Pancreas (tissue), 10 donors: Measurements from ENCODE around the gene ZNF341. TPM values are rescaled to one million over a fixed set of nuclear protein-coding genes. Genes with fewer than 3 reads are reported as not detected.

Experiments
- ATAC-seq, 4 donors: fragments of 200-7000 bp; cut with Tn5 transposase; one replicate each; pipeline versions ENCODE4 v1.8.0 to v1.9.1; 2020; ENCODE audit warnings: mild to moderate bottlenecking in 4 of 4, moderate library complexity in 4 of 4
- DNase-seq, 6 donors: peaks; one replicate each; pipeline ENCODE4 v3.0.0-alpha.2; 2020
- FAIRE-seq: peaks from 2 replicates; lab custom pipeline; 2012; peaks lifted over from hg19 to GRCh38; lab: Jason Lieb, UNC
- H3K27ac ChIP-seq, 4 donors: fragments of 200-600 bp; sonication (generic); 1 replicate in 3 of 4; 2 replicates in 1 of 4; pipeline versions ENCODE4 v1.5.0 to v1.8.0; 2020
- H3K27me3 ChIP-seq, 4 donors: fragments of 200-600 bp; one replicate each; pipeline ENCODE4 v1.8.0; 2021
- H3K36me3 ChIP-seq, 3 donors: fragments of 200-600 bp; sonication (generic) in 1 of 3; one replicate each; pipeline versions ENCODE4 v1.5.0 to v1.8.0; 2020 to 2021
- H3K4me1 ChIP-seq, 3 donors: fragments of 200-600 bp; one replicate each; pipeline ENCODE4 v1.8.0; 2021
- H3K4me3 ChIP-seq, 4 donors: fragments of 200-600 bp; sonication (generic) in 2 of 4; one replicate each; pipeline versions ENCODE4 v1.5.0 to v1.8.0; 2020 to 2021
- H3K9me3 ChIP-seq, 4 donors: fragments of 200-600 bp; one replicate each; pipeline ENCODE4 v1.8.0; 2021
- WGBS, 2 donors: extraction: QIAGEN DNeasy Blood & Tissue Kit; methylation state at CpG; one replicate each; pipeline ENCODE4 v1.1.7; 2013; 5-methylcytosine and 5-hydroxymethylcytosine counted together
- intact Hi-C, 3 donors: fragments of 100-400 bp; cut with DNase I; formaldehyde crosslinking; loops; one replicate each; pipeline versions ENCODE4 v1.11.1 to v1.14.2; 2022
- polyA plus RNA-seq, 2 donors: library from polyadenylated mRNA; stranded (reverse); fragments of 200-250 nt; gene quantifications; one replicate each; pipeline ENCODE4 v1.2.3, GENCODE V29; 2013
- total RNA-seq, 6 donors: library from RNA; stranded (reverse); fragmentation: NEBNext Ultra II Directional in 4 of 6; extraction: Animal tissue kit (Norgen Biotek cat#: 25700) in 4 of 6; gene quantifications; one replicate each; pipeline versions ENCODE4 v1.2.1 to v1.2.4, GENCODE V29; 2021 to 2023
- TF ChIP-seq, protein P1 (sequence below), 4 donors: fragments of 200-600 bp; sonication (generic) in 3 of 4; IDR thresholded peaks; one replicate each; pipeline versions ENCODE4 v1.5.0 to v1.8.0; 2021; ENCODE audit warnings: antibody characterized with exemption in 4 of 4
- donor health status: healthy with polysubstance abuse.
- donor health status: DM: no; HTN: no; CAD: no; lungs with moderate emphysema.
- donor health status: DM: no; HTN: no; CAD: no.
- donor health status: control.
- donor health status: control.
- donor health status: Bipolar disorder and iron deficiency.
- donor health status: DM: yes; HTN: yes; CAD: no.
- donor health status: DM: no; HTN: no; CAD: no.
- donor health status: DM: no; HTN: no; CAD: no.
- donor health status: DM: yes; HTN: yes; CAD: no.

The ZNF341 gene
- total and polyA plus RNA-seq, 8 donors: 1.1 to 5.7 (median 1.6) TPM

DNA sequence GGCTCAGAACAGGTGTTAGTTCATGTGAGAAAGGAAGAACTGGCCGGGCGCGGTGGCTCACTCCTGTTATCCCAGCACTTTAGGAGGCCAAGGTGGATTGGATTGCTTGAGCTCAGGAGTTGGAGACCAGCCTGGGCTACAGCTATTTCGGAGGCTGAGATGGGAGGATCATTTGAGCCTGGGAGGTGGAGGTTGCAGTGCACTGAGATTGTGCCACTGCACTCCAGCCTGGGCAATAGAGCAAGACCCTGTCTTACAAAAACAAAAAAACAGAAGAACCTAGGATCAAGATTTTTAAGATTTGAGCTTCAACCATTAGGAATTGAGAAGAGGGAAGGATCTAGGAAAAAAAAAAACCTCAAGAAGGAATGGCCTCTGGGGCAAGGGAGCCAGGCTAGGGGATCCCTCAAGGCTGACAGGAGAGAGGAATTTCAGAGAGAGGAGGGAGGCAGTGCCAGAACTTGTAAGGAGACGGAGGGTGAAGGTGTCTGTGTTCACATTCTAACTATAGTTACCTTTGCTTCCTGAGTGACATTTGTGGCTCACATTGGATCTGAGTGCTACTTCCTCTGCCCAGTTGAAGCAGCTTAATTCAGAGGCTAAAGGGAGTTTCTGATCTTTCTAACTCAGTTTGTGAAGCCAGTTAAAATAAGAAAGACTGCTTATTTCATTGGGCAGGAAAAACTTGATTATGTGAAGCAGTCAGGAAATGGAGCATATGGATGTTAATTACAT, 105.5 kb downstream of the ZNF341 start:
- H3K27me3 ChIP-seq: no peaks in the 10 kb centered on the region
- no peak overlapping the region for H3K27ac ChIP-seq
- TF ChIP-seq, protein P1, sequence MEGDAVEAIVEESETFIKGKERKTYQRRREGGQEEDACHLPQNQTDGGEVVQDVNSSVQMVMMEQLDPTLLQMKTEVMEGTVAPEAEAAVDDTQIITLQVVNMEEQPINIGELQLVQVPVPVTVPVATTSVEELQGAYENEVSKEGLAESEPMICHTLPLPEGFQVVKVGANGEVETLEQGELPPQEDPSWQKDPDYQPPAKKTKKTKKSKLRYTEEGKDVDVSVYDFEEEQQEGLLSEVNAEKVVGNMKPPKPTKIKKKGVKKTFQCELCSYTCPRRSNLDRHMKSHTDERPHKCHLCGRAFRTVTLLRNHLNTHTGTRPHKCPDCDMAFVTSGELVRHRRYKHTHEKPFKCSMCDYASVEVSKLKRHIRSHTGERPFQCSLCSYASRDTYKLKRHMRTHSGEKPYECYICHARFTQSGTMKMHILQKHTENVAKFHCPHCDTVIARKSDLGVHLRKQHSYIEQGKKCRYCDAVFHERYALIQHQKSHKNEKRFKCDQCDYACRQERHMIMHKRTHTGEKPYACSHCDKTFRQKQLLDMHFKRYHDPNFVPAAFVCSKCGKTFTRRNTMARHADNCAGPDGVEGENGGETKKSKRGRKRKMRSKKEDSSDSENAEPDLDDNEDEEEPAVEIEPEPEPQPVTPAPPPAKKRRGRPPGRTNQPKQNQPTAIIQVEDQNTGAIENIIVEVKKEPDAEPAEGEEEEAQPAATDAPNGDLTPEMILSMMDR (IDR thresholded peaks at IDR 0.05): no peak
- H3K4me3 ChIP-seq: no peak overlapping the region
- intact Hi-C loops: no loop called here
- no peaks in the 10 kb centered on the region for H3K9me3 ChIP-seq
- 87 to 88% methylated on average over 5 of the region's 5 CpGs for WGBS, 2 donors
- peaks cover 41 to 52% (median 51%) of the 10 kb centered on the region in 3 donors for H3K4me1 ChIP-seq
- DNase-seq (no peak), FAIRE-seq (no peak), ATAC-seq (no peak)
- H3K36me3 ChIP-seq: no peaks in the 10 kb centered on the region

DNA sequence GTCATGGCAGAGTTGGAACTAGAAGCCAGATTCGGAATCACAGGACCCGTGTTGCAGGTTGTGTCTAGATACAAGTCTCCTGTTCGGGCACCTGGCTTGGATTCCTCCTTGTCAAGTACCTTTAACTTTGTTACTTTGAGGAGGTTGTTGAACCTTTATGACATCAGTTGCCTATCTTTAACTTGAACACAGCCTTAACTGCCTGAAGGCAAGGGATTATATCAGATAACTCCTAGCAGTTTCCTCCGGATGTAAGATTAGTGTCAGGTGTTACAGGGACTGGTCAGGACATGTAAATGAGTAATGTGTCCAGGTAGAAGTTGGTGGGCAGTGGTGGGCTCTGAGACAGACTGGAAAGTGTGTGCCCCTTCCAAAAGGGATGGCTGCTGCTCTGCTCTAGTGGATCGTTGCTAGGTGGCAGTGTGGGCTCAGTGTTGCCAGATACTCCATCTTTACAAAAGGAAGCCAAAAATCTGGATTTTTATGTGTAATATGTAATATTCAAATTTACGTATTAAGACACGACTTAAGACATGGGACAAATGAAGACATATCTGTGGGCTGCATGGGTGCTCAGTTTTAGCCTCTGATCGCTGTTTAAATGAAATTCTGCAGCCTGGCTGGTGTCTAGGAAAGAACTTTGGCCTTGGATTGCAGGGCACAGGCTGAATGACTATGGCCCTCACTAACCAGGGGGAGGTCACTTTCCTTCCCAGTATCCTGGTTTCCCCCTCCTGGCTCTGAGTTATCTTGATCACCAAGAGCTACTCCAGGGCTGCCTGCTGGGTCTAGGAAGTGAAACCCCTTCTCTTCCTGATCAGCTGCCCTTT, 106.5 kb downstream of the ZNF341 start:
- intact Hi-C loops: no loop called here
- no peaks in the 10 kb centered on the region for H3K9me3 ChIP-seq
- 60 to 62% methylated on average over 8 of the region's 8 CpGs for WGBS, 2 donors
- peak overlapping the region in 2 of 4 donors; percentile 4 to 19 for H3K27ac ChIP-seq
- H3K27me3 ChIP-seq: no peaks in the 10 kb centered on the region
- peak in 1 of 4 donors; percentile 24 for ATAC-seq
- DNase-seq: no peak
- TF ChIP-seq, protein P1 (IDR thresholded peaks at IDR 0.05): no peak
- no peak overlapping the region for H3K4me3 ChIP-seq
- no peaks in the 10 kb centered on the region for H3K36me3 ChIP-seq
- peaks cover 41 to 50% (median 48%) of the 10 kb centered on the region in 3 donors for H3K4me1 ChIP-seq
- no peak for FAIRE-seq

DNA sequence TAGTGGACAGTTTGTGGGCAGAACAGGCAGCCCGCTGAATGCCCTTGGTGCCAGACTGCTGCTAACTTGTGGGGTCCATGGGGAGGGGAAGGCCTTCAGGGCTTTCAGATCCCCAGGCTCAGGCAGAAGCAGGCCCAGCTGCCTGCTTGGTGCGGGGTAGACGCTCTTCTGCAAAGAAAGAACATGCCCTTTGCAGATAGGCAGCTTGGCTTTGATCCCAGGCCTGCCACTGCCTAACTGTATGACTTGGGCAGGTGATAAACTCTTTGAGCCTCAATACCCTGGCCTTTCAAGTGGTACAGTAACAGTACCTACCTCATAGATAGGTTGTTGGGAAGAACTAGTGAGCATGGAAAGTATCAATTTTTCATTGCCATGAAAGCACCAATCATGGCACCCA, 107.8 kb downstream of the ZNF341 start:
- no peaks in the 10 kb centered on the region for H3K9me3 ChIP-seq
- no peaks in the 10 kb centered on the region for H3K27me3 ChIP-seq
- WGBS, 2 donors: 8 to 34% methylated on average over 3 of the region's 3 CpGs
- peaks cover 43 to 50% (median 43%) of the 10 kb centered on the region in 3 donors for H3K4me1 ChIP-seq
- TF ChIP-seq, protein P1 (IDR thresholded peaks at IDR 0.05): no peak
- DNase-seq (peak; percentile 67 to 90 (median 76)), FAIRE-seq (no peak), ATAC-seq (peak; percentile 72 to 87 (median 79))
- peak overlapping the region in 1 of 4 donors; percentile 4 for H3K27ac ChIP-seq
- no peak overlapping the region for H3K4me3 ChIP-seq
- intact Hi-C loops: no loop called here
- no peaks in the 10 kb centered on the region for H3K36me3 ChIP-seq

DNA sequence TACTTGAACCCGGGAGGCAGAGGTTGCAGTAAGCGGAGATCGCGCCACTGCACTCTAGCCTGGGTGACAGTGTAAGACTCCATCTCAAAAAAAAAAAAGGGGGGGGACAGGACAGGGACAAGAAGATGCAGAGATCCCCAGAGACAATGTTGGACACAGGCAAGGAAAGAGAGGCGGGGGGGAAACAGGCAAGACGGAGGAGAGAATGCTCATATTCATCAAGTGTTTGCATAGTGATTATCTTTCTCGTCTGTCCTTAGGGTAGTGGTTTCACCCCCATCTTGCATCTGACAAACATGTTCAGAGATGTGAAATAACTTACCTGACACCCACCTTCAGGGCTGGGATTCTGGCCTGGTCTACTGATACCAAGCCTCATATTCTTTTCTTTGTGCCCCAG, 108.4 kb downstream of the ZNF341 start:
- Histone ChIP-seq H3K4me3 (no peak overlapping the region), H3K4me1 (peaks cover 43 to 50% (median 43%) of the 10 kb centered on the region in 3 donors), H3K27ac (no peak overlapping the region), H3K9me3 (no peaks in the 10 kb centered on the region), H3K36me3 (no peaks in the 10 kb centered on the region), H3K27me3 (no peaks in the 10 kb centered on the region)
- TF ChIP-seq, protein P1 (IDR thresholded peaks at IDR 0.05): no peak
- 80 to 82% methylated on average over 7 of the region's 7 CpGs for WGBS, 2 donors
- DNase-seq: no peak
- FAIRE-seq: no peak
- no peak for ATAC-seq
- intact Hi-C loops: no loop called here
